ENCODE measurements around the gene ADCYAP1R1.
"Not testable (repeated sequence)": the region's sequence is repeated elsewhere in the genome, so short reads cannot be mapped to it uniquely, and the experiment has no call there.

Gene ADCYAP1R1

DNA sequence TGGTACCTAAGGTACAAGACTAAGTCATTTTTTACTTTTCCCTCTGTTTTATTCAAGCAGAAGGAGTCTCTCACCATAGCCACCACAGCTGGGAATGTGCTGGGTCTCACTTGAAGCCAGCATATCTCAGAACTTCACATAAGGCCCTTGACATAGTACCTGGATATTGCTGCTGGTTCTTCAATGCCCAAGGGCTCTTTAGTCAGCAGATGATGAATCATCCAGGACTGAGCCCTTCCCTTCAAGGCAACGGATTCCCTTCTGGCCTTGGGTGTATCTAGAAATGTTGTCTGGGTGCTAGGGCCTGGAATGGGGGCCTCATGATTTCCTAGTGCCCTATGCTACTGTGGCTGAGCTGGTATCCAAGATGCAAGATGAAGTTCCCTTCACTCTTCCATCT, 93.9 kb downstream of the ADCYAP1R1 start:
- ATAC-seq: no peak
- H3K4me1 Mint-ChIP-seq: no peaks in the 10 kb centered on the region
- DNase-seq: no peak
- H3K4me3 Mint-ChIP-seq: no peak overlapping the region
- no peak overlapping the region for H3K27ac Mint-ChIP-seq
- H3K27me3 Mint-ChIP-seq: peaks cover 62% of the 10 kb centered on the region
- H3K9me3 Mint-ChIP-seq: no peaks in the 10 kb centered on the region

DNA sequence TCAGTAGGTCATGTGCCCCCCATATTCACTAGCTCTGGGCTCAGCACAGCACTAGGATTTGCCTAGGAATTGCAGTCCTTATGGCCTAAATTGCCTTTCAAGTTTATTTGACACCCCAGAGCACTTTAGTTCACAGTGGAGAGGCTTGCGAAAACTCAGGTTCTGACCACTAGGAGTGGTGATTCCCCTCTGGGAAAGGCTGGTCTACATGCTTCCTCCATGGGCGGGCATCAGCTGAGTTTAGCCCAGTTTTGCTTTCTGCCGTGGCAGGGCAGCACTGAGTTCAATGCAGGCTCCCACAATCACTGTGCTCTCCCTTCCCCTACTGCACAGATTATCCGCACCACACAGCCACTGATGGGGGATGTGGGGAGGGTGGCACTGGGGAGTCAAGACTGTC, 94.4 kb downstream of the ADCYAP1R1 start:
- ATAC-seq: no peak
- Mint-ChIP-seq H3K27ac (no peak overlapping the region), H3K27me3 (peaks cover 58% of the 10 kb centered on the region), H3K4me3 (no peak overlapping the region), H3K9me3 (no peaks in the 10 kb centered on the region), H3K4me1 (no peaks in the 10 kb centered on the region)
- no peak for DNase-seq

DNA sequence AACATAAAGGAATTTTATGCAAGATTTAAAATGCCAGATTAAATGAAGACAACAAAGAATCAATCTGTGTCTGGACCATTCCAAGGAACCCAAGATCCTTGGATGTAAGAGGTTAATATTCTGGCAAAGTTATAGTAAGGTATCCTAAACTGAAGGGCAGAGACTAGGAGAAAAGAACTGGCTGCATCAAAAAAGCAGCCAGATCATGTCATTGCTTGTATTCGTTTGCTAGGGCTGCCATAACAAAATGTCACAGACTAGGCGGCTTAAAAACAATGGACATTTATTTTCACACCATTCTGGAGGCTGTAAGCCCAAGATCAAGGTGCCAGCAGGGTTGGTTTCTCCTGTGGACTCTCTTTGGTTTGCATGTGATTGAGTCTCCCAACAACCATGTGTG, 99.7 kb downstream of the ADCYAP1R1 start:
- Mint-ChIP-seq H3K4me3 (no peak overlapping the region), H3K9me3 (peaks cover 5 to 6% of the 10 kb centered on the region in 2 donors), H3K4me1 (no peaks in the 10 kb centered on the region), H3K27ac (no peak overlapping the region), H3K27me3 (peaks cover 10% of the 10 kb centered on the region)
- DNase-seq (no peak), ATAC-seq (no peak)

DNA sequence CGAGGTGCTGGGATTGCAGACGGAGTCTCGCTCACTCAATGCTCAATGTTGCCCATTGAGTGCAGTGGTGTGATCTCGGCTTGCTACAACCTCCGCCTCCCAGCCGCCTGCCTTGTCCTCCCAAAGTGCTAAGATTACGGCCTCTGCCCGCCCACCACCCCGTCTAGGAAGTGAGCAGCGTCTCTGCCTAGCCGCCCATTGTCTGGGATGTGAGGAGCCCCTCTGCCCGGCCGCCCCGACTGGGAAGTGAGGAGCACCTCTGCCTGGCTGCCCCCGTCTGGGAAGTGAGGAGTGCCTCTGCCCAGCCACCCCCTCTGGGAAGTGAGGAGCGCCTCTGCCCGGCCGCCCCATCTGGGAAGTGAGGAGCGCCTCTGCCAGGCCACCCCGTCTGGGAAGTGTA, 101.2 kb downstream of the ADCYAP1R1 start:
- not testable (repeated sequence) for H3K4me3 Mint-ChIP-seq, ATAC-seq, H3K9me3 Mint-ChIP-seq, H3K27me3 Mint-ChIP-seq, DNase-seq, H3K27ac Mint-ChIP-seq, H3K4me1 Mint-ChIP-seq

DNA sequence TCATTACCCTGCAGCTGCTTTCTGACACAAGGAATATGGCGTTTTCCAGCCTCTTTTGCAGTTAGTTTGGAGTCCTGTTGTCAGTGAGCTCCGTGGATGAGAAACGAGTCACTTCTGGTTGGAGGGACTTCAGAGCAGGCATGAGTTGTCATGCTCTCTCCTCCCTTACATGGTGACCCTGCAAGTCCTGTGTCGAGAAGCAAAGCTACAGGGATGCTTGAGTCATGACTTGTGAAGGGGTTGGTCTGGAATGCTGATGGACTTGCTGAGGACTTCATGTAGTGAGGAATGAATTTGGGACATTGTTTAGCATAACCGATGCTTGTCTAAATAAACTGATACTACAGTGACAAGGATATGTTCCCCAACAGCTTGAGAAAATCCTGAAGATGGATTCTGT, 108.8 kb downstream of the ADCYAP1R1 start:
- Mint-ChIP-seq H3K27me3 (peaks cover 7% of the 10 kb centered on the region), H3K27ac (no peak overlapping the region)
- no peak for ATAC-seq

More for the DNA sequence above, 108.8 kb downstream of the ADCYAP1R1 start:
- Mint-ChIP-seq H3K9me3 (peaks cover 0 to 5% of the 10 kb centered on the region in 2 donors), H3K4me3 (no peak overlapping the region), H3K4me1 (no peaks in the 10 kb centered on the region)
- no peak for DNase-seq

All from stimulated activated naive CD8-positive, alpha-beta T cell treated with anti-CD3 and anti-CD28 coated beads, Interleukin-15, amount 100 ng/mL, for 72 hours (primary cell).